ENCODE data around the gene SYNJ1. TPM values are rescaled to one million over a fixed set of nuclear protein-coding genes. Genes with fewer than 3 reads are reported as not detected.

Gene SYNJ1
- total and polyA plus RNA-seq, 10 of the 15 experiments (the other 5 are each of a cell fraction or from before 2014, with no cell fraction given) = 1.2 to 7.0 (median 3.5) TPM

GRCh38 chr21:32593690-32594089 is 134.1 kb downstream of the SYNJ1 start (continued):
- no peak for TF ChIP-seq JUND (IDR thresholded peaks at IDR 0.05; ENCODE audit: low read depth, low read length)
- no peak for TF ChIP-seq CREM (IDR thresholded peaks at IDR 0.05; ENCODE audit: low read depth)

GRCh38 chr21:32592929-32593502 is 134.8 kb downstream of the SYNJ1 start:
- Histone ChIP-seq H3K27me3 (replicated peaks in 1 of 2; ENCODE audit: control insufficient read depth in 2 of 2, insufficient read depth in 2 of 2, low read length in 1 of 2) (no peaks in the 10 kb centered on the region; a peak in 1 of 4 replicates), H3K79me2 (ENCODE audit: control insufficient read depth, insufficient read depth, low read length) (no peaks in the 10 kb centered on the region), H4K20me1 (ENCODE audit: control insufficient read depth, insufficient read depth) (no peaks in the 10 kb centered on the region), H3K36me3 (ENCODE audit: control insufficient read depth in 2 of 2, insufficient read depth in 2 of 2, low read length in 1 of 2) (no peaks in the 10 kb centered on the region; a peak in 1 of 4 replicates), H3K9ac (ENCODE audit: control insufficient read depth, insufficient read depth, low read length) (no peak overlapping the region), H3K27ac (ENCODE audit: control insufficient read depth, insufficient read depth) (no peak overlapping the region), H3K9me3 (replicated peaks; ENCODE audit: control insufficient read depth, insufficient read depth, low read length) (no peaks in the 10 kb centered on the region), H2AFZ (ENCODE audit: control insufficient read depth, low read depth, low read length) (no peak overlapping the region), H3K4me1 (ENCODE audit: control insufficient read depth, insufficient read depth, low read length) (no peaks in the 10 kb centered on the region), H3K4me3 (no peak overlapping the region), H3K4me2 (ENCODE audit: control insufficient read depth, insufficient read depth) (no peak overlapping the region)
- FAIRE-seq (no peak), DNase-seq (ENCODE audit: low read depth, low spot score) (no peak), ATAC-seq (no peak)
- RAD21 ChIA-PET (ENCODE audit: unreplicated experiment) = no interaction called here
- in situ Hi-C loops (cut with MboI) = no loop called here
- SMC1A ChIA-PET (ENCODE audit: uncharacterized antibody, unreplicated experiment) = no interaction called here
- CTCF ChIA-PET = no interaction called here
- 73% methylated on average over 10 of the region's 10 CpGs for WGBS (ENCODE audit: insufficient coverage, insufficient replicate concordance, low lambda C conversion rate, missing lambda C conversion rate)
- no TSS peak for BruUV-seq (replicated peaks)
- POLR2A ChIA-PET = interaction anchor here (0.6 kb wide), 1 partner anchor 116 kb away, joined by 8 read pairs; no protein-coding TSS in a partner anchor
- intact Hi-C loops (cut with micrococcal nuclease; ENCODE audit: unreplicated experiment) = no loop called here
- no peak for TF ChIP-seq CUX1 (IDR thresholded peaks at IDR 0.05; ENCODE audit: insufficient replicate concordance, low read depth, low read length)
- no peak for TF ChIP-seq MTA2 (IDR thresholded peaks at IDR 0.05; ENCODE audit: low read depth)
- TF ChIP-seq ZNF592 (IDR thresholded peaks at IDR 0.05) = no peak
- TF ChIP-seq YY1 (IDR thresholded peaks at IDR 0.05; ENCODE audit: low read depth, low read length) = no peak
- no peak for TF ChIP-seq GATAD2B (conservative IDR thresholded peaks at IDR 0.05; ENCODE audit: low read depth)
- TF ChIP-seq RAD51 (IDR thresholded peaks at IDR 0.05) = no peak
- TF ChIP-seq PKNOX1 (IDR thresholded peaks at IDR 0.05) = no peak
- TF ChIP-seq MYB (IDR thresholded peaks at IDR 0.05; ENCODE audit: borderline replicate concordance, low read depth, low read length) = no peak
- no peak for TF ChIP-seq E2F4 (IDR thresholded peaks at IDR 0.05; ENCODE audit: low read depth, low read length)
